Heart right ventricle (tissue), 16 donors: ENCODE measurements around the gene IL37. TPM values are rescaled to one million over a fixed set of nuclear protein-coding genes. Genes with fewer than 3 reads are reported as not detected.

ENCODE experiments used
- ATAC-seq, 8 donors: fragments of 200-7000 bp; cut with Tn5 transposase; one replicate each; pipeline ENCODE4 v1.9.1; 2020; ENCODE audit warnings: mild to moderate bottlenecking in 8 of 8, moderate library complexity in 8 of 8, moderate number of reproducible peaks in 1 of 8
- DNase-seq, 2 donors: peaks; one replicate each; pipeline ENCODE4 v3.0.0-alpha.2; 2020
- H3K27ac ChIP-seq, 10 donors: fragments of 200-600 bp; sonication (generic) in 2 of 10; one replicate each; pipeline versions ENCODE4 v1.5.0 to v1.8.0; 2020 to 2022; ENCODE audit warnings: mild to moderate bottlenecking in 3 of 10
- H3K27me3 ChIP-seq, 7 donors: fragments of 200-600 bp; one replicate each; pipeline ENCODE4 v1.8.0; 2021 to 2022; ENCODE audit warnings: mild to moderate bottlenecking in 2 of 7
- H3K36me3 ChIP-seq, 9 donors: fragments of 200-600 bp; sonication (generic) in 1 of 9; one replicate each; pipeline versions ENCODE4 v1.5.0 to v1.8.0; 2020 to 2022; ENCODE audit warnings: mild to moderate bottlenecking in 2 of 9
- H3K4me1 ChIP-seq, 9 donors: fragments of 200-600 bp; sonication (generic) in 1 of 9; one replicate each; pipeline versions ENCODE4 v1.5.0 to v1.8.0; 2020 to 2022; ENCODE audit warnings: mild to moderate bottlenecking in 4 of 9
- H3K4me3 ChIP-seq, 10 donors: fragments of 200-600 bp; sonication (generic) in 2 of 10; one replicate each; pipeline versions ENCODE4 v1.5.0 to v1.8.0; 2020 to 2022; ENCODE audit warnings: mild to moderate bottlenecking in 7 of 10, moderate library complexity in 2 of 10
- H3K9me3 ChIP-seq, 11 donors: fragments of 200-600 bp in 10 of 11; sonication (generic) in 2 of 11; one replicate each; pipeline versions ENCODE4 v1.5.0 to v1.8.0; 2013 to 2022; ENCODE audit warnings: mild to moderate bottlenecking in 2 of 11, control low read depth in 1 of 11, moderate library complexity in 1 of 11
- CTCF ChIP-seq, 9 donors: fragments of 200-600 bp; sonication (generic) in 2 of 9; IDR thresholded peaks; one replicate each; pipeline versions ENCODE4 v1.5.0 to v1.8.0; 2021 to 2022; ENCODE audit warnings: antibody characterized with exemption in 9 of 9, mild to moderate bottlenecking in 5 of 9, moderate library complexity in 1 of 9
- WGBS, 2 donors: extraction: QIAGEN DNeasy Blood & Tissue Kit; methylation state at CpG; one replicate each; pipeline ENCODE4 v1.1.7; 2013; ENCODE audit warnings: inconsistent platforms in 1 of 2; 5-methylcytosine and 5-hydroxymethylcytosine counted together
- intact Hi-C, 10 donors: fragments of 100-400 bp; cut with DNase I; formaldehyde crosslinking; loops; one replicate each; pipeline versions ENCODE4 v1.11.1 to v1.14.2; 2022
- long read RNA-seq, 3 donors: library from polyadenylated mRNA; unstranded; transcript quantifications; one replicate each; pipeline ENCODE4 v2.0.0, GENCODE V29; 2020 to 2021
- polyA plus RNA-seq, 2 donors: library from polyadenylated mRNA; stranded (reverse); fragments of 200-250 nt; gene quantifications; one replicate each; pipeline ENCODE4 v1.2.3, GENCODE V29; 2013
- total RNA-seq, 10 donors: library from RNA; stranded (reverse); fragmentation: NEBNext Ultra II Directional in 3 of 10; extraction: Animal tissue kit (Norgen Biotek cat#: 25700) in 3 of 10; gene quantifications; one replicate each; pipeline versions ENCODE4 v1.2.1 to v1.2.4, GENCODE V29; 2021 to 2023
- donor health status: Arrhythmogenic right ventricular cardiomyopathy.
- donor health status: ischemic (EF 13 %, LVEDD 7.1; RV severe dilation, severe dysfunction).
- donor health status: healthy with polysubstance abuse.
- donor health status: DM: no; HTN: yes; CAD: no.
- donor health status: DM: no; HTN: no; CAD: no.
- donor health status: ischemic (EF 25% LVEDD 6.9; RV normal size, moderate dysfunction).
- donor health status: ischemic (EF 25% LVEDD 5.7; RV mildly dilated, moderate dysfunction).
- donor health status: healthy.
- donor health status: DM: yes; HTN: yes; CAD: no.
- donor health status: Ischemic cardiomyopathy.
- donor health status: ischemic (EF 35%, LVEDD 5.7; RV mildly dilated, moderate dysfunction).
- donor health status: nonischemic (EF 11% LVEDD 7.7; RV severe dilation, severe dysfunction).
- donor health status: DM: yes; HTN: yes; CAD: no.
- donor health status: PGD.
- donor health status: ischemic (EF 29% LVEDD 5.4; RV normal size, mild dysfunction).
- donor health status: nonischemic (EF 23%, LVEDD 6.1; RV moderate dilation, normal function).

IL37 gene
- total RNA-seq = not detected
- not detected for polyA plus RNA-seq
- long read RNA-seq, donor 1 = 0 reads
- long read RNA-seq, donor 2 = 0 reads
- long read RNA-seq, donor 3 = 0 reads

GRCh38 chr2:112910865-112911264 is at the start of gene IL37:
TSS of gene IL37 (plus strand) at chr2:112911165. CDS start at chr2:112913013, 1,848 bp downstream.
- ATAC-seq = no peak
- intact Hi-C loops = no loop called here
- WGBS, 2 donors = 35 to 38% methylated on average over 2 of the region's 2 CpGs

GRCh38 chr2:112864072-112864471 is 46.9 kb upstream of the IL37 start:
- WGBS, 2 donors = 91 to 93% methylated on average over 1 of the region's 1 CpG
- DNase-seq = no peak
- Histone ChIP-seq H3K9me3 (peaks cover 0 to 39% (median 12%) of the 10 kb centered on the region in 11 donors), H3K27me3 (peaks cover 0 to 13% (median 0%) of the 10 kb centered on the region in 7 donors), H3K4me1 (peaks cover 0 to 6% (median 1%) of the 10 kb centered on the region in 9 donors), H3K27ac (no peak overlapping the region), H3K4me3 (no peak overlapping the region), H3K36me3 (no peaks in the 10 kb centered on the region)
- ATAC-seq = no peak
- TF ChIP-seq CTCF (IDR thresholded peaks at IDR 0.05) = no peak
- intact Hi-C loops = no loop called here

More at GRCh38 chr2:112910865-112911264, at the start of gene IL37:
- Histone ChIP-seq H3K9me3 (no peaks in the 10 kb centered on the region), H3K27me3 (peaks cover 0 to 12% (median 0%) of the 10 kb centered on the region in 7 donors), H3K36me3 (no peaks in the 10 kb centered on the region), H3K27ac (no peak within 1 kb of the TSS), H3K4me1 (no peaks in the 10 kb centered on the region), H3K4me3 (no peak within 1 kb of the TSS)
- no peak for DNase-seq
- no peak for TF ChIP-seq CTCF (IDR thresholded peaks at IDR 0.05)

- WGBS, 2 donors = 88 to 90% methylated on average over 8 of the region's 8 CpGs
- DNase-seq = no peak
Measured at GRCh38 chr2:112866128-112866835, 44.7 kb upstream of the IL37 start.

More at GRCh38 chr2:112866128-112866835, 44.7 kb upstream of the IL37 start:
- no peak overlapping the region for H3K27ac ChIP-seq
- H3K27me3 ChIP-seq = peaks cover 0 to 23% (median 7%) of the 10 kb centered on the region in 7 donors
- H3K4me1 ChIP-seq = peaks cover 0 to 19% (median 8%) of the 10 kb centered on the region in 9 donors
- H3K36me3 ChIP-seq = no peaks in the 10 kb centered on the region
- intact Hi-C loops = loop anchor here in 1 of 10 donors (5.0 kb wide), 1 partner anchor 54 kb away; no protein-coding TSS in a partner anchor
- peaks cover 0 to 17% (median 2%) of the 10 kb centered on the region in 11 donors for H3K9me3 ChIP-seq
- no peak for ATAC-seq
- no peak for TF ChIP-seq CTCF (IDR thresholded peaks at IDR 0.05)
- H3K4me3 ChIP-seq = no peak overlapping the region
